ENCODE measurements around the gene KDELR1.

The KDELR1 gene

GRCh38 chr19:48396824-48397176 is 5.4 kb upstream of the KDELR1 start:
- Histone ChIP-seq H3K79me2 (ENCODE audit: control insufficient read depth, low read length) (no peaks in the 10 kb centered on the region), H3K36me3 (ENCODE audit: control insufficient read depth, low read length) (no peaks in the 10 kb centered on the region), H3K27me3 (ENCODE audit: control insufficient read depth, low read length) (peaks cover 59% of the 10 kb centered on the region), H3K27ac (ENCODE audit: low read depth, low read length) (no peak overlapping the region), H3K9me3 (ENCODE audit: control insufficient read depth, insufficient read depth, low read length) (no peaks in the 10 kb centered on the region), H3K4me3 (ENCODE audit: low read length) (no peak overlapping the region), H3F3A (ENCODE audit: control insufficient read depth, insufficient read depth) (0 out of 2 replicates have a peak, but pooled peaks cover 4% of the 10 kb centered on the region), H3K4me2 (ENCODE audit: low read length) (no peak overlapping the region), H4K20me1 (ENCODE audit: control insufficient read depth, insufficient read depth, low read depth, low read length) (no peaks in the 10 kb centered on the region), H3K4me1 (ENCODE audit: control insufficient read depth, low read length) (peaks cover 34% of the 10 kb centered on the region), H3K9me2 (replicated peaks; ENCODE audit: control insufficient read depth, low read length) (no peaks in the 10 kb centered on the region)
- TF ChIP-seq EZH2phosphoT487 (IDR thresholded peaks at IDR 0.05; ENCODE audit: borderline replicate concordance, low read length) (no peak), CTCF (IDR thresholded peaks at IDR 0.05; ENCODE audit: low read depth, low read length, poor library complexity, severe bottlenecking) (no peak)

GRCh38 chr19:48396016-48396823 is 4.9 kb upstream of the KDELR1 start:
- peaks cover 1% of the 10 kb centered on the region for H3K79me2 ChIP-seq (ENCODE audit: control insufficient read depth, low read length)
- H3K9me3 ChIP-seq (ENCODE audit: control insufficient read depth, insufficient read depth, low read length) = no peaks in the 10 kb centered on the region
- no peak for TF ChIP-seq CTCF (IDR thresholded peaks at IDR 0.05; ENCODE audit: low read depth, low read length, poor library complexity, severe bottlenecking)
- no peak for TF ChIP-seq EZH2phosphoT487 (IDR thresholded peaks at IDR 0.05; ENCODE audit: borderline replicate concordance, low read length)
- 0 out of 2 replicates have a peak, but pooled peaks cover 4% of the 10 kb centered on the region for H3F3A ChIP-seq (ENCODE audit: control insufficient read depth, insufficient read depth)
- peaks cover 37% of the 10 kb centered on the region for H3K4me1 ChIP-seq (ENCODE audit: control insufficient read depth, low read length)
- H3K36me3 ChIP-seq (ENCODE audit: control insufficient read depth, low read length) = peaks cover under 1% of the 10 kb centered on the region; the same call in 1 of the 2 replicates
- no peak overlapping the region for H3K4me3 ChIP-seq (ENCODE audit: low read length)
- no peak overlapping the region for H3K4me2 ChIP-seq (ENCODE audit: low read length)
- H4K20me1 ChIP-seq (ENCODE audit: control insufficient read depth, insufficient read depth, low read depth, low read length) = no peaks in the 10 kb centered on the region
- peaks cover 59% of the 10 kb centered on the region for H3K27me3 ChIP-seq (ENCODE audit: control insufficient read depth, low read length)
- no peaks in the 10 kb centered on the region for H3K9me2 ChIP-seq (replicated peaks; ENCODE audit: control insufficient read depth, low read length)
- H3K27ac ChIP-seq (ENCODE audit: low read depth, low read length) = no peak overlapping the region

- peaks cover 9% of the 10 kb centered on the region for H3K79me2 ChIP-seq (ENCODE audit: control insufficient read depth, low read length)
- no peak overlapping the region for H3K4me3 ChIP-seq (ENCODE audit: low read length)
- TF ChIP-seq CTCF (IDR thresholded peaks at IDR 0.05; ENCODE audit: low read depth, low read length, poor library complexity, severe bottlenecking) (no peak), EZH2phosphoT487 (IDR thresholded peaks at IDR 0.05; ENCODE audit: borderline replicate concordance, low read length) (no peak; the same call in 1 of the 2 replicates)
- 0 out of 2 replicates have a peak, but pooled peaks cover 4% of the 10 kb centered on the region for H3F3A ChIP-seq (ENCODE audit: control insufficient read depth, insufficient read depth)
- H3K27ac ChIP-seq (ENCODE audit: low read depth, low read length) = no peak overlapping the region
- H3K36me3 ChIP-seq (ENCODE audit: control insufficient read depth, low read length) = peaks cover 6% of the 10 kb centered on the region; the same call in 1 of the 2 replicates
- H4K20me1 ChIP-seq (ENCODE audit: control insufficient read depth, insufficient read depth, low read depth, low read length) = no peaks in the 10 kb centered on the region
- H3K4me1 ChIP-seq (ENCODE audit: control insufficient read depth, low read length) = peaks cover 37% of the 10 kb centered on the region
- no peak overlapping the region for H3K4me2 ChIP-seq (ENCODE audit: low read length)
- H3K9me3 ChIP-seq (ENCODE audit: control insufficient read depth, insufficient read depth, low read length) = no peaks in the 10 kb centered on the region
- no peaks in the 10 kb centered on the region for H3K9me2 ChIP-seq (replicated peaks; ENCODE audit: control insufficient read depth, low read length)
- H3K27me3 ChIP-seq (ENCODE audit: control insufficient read depth, low read length) = peaks cover 59% of the 10 kb centered on the region
Observed at GRCh38 chr19:48395499-48395898, 4.1 kb upstream of the KDELR1 start.

Measured in DOHH2 (cell line).